B cell (primary cell): ENCODE measurements around the gene KLF1. TPM values are rescaled to one million over a fixed set of nuclear protein-coding genes. Genes with fewer than 3 reads are reported as not detected.
A peak's percentile ranks its signal among the peaks of the same experiment; 100 is the strongest.

ENCODE experiments used
- ATAC-seq: fragments of 200-7000 bp; cut with Tn5 transposase; one replicate; pipeline ENCODE4 v1.10.0; 2021; ENCODE audit warnings: low read depth, mild to moderate bottlenecking, moderate number of reproducible peaks, moderate library complexity
- CTCF ChIA-PET: fragments of 350-600 bp; sonication (Branson Sonifier 250); formaldehyde crosslinking; loops from one replicate; lab custom pipeline; 2021; ENCODE audit warnings: antibody characterized with exemption, inconsistent platforms; lab: Charles Lee
- POLR2A ChIA-PET: fragments of 350-600 bp; sonication (Branson Sonifier 250); formaldehyde crosslinking; loops from one replicate; lab custom pipeline; 2021; ENCODE audit warnings: antibody characterized with exemption; lab: Charles Lee
- DNase-seq: peaks from one replicate; pipeline ENCODE4 v3.0.0; 2013
- H2AFZ ChIP-seq: 2 replicates; pipeline ENCODE4 v1.6.1; 2012; ENCODE audit warnings: mild to moderate bottlenecking, low read depth, low read length; ENCODE audit not compliant: insufficient read depth, poor library complexity, severe bottlenecking
- H3K27ac ChIP-seq, 2 donors: 1 replicate in 1 of 2; 2 replicates in 1 of 2; pipeline ENCODE4 v1.5.1; 2012 to 2013; ENCODE audit warnings: low read length in 2 of 2, mild to moderate bottlenecking in 2 of 2, moderate library complexity in 1 of 2
- H3K27me3 ChIP-seq, 4 experiments: fragments of 200-600 bp in 1 of 4; sonication (generic) in 1 of 4; replicated peaks in 1 of 4; 1 replicate in 2 of 4; 2 replicates in 2 of 4; pipeline versions ENCODE4 v1.6.1 to v1.7.0; 2013 to 2016; ENCODE audit warnings: low read length in 3 of 4, mild to moderate bottlenecking in 2 of 4, mixed read lengths in 1 of 4, moderate library complexity in 1 of 4; ENCODE audit not compliant: insufficient read depth in 4 of 4, control insufficient read depth in 3 of 4; ENCODE audit errors: control extremely low read depth in 1 of 4
- H3K36me3 ChIP-seq, 2 experiments: replicated peaks in 1 of 2; 1 replicate in 1 of 2; 2 replicates in 1 of 2; pipeline versions ENCODE4 v1.6.1 to v1.7.1; 2013; ENCODE audit warnings: low read length in 1 of 2; ENCODE audit not compliant: insufficient read depth in 2 of 2, control insufficient read depth in 1 of 2; ENCODE audit errors: control extremely low read depth in 1 of 2, extremely low read depth in 1 of 2
- H3K4me1 ChIP-seq, 2 donors: fragments of 200-600 bp in 1 of 2; sonication (generic) in 1 of 2; 1 replicate in 1 of 2; 2 replicates in 1 of 2; pipeline versions ENCODE4 v1.5.1 to v1.6.1; 2013 to 2017; ENCODE audit warnings: low read length in 2 of 2; ENCODE audit not compliant: control insufficient read depth in 2 of 2, insufficient read depth in 2 of 2
- H3K4me2 ChIP-seq: replicated peaks from 2 replicates; pipeline ENCODE3; 2012; ENCODE audit warnings: mild to moderate bottlenecking, low read depth, low read length; ENCODE audit not compliant: poor library complexity, severe bottlenecking
- H3K4me3 ChIP-seq, 5 experiments: fragments of 200-600 bp in 1 of 5; sonication (generic) in 1 of 5; 1 replicate in 3 of 5; 2 replicates in 2 of 5; pipeline versions ENCODE4 v1.5.1 to v1.7.0; 2011 to 2016; ENCODE audit warnings: low read length in 4 of 5, mild to moderate bottlenecking in 4 of 5, low read depth in 2 of 5, control low read depth in 1 of 5, moderate library complexity in 1 of 5; ENCODE audit not compliant: insufficient read depth in 1 of 5; ENCODE audit errors: control extremely low read depth in 1 of 5, extremely low read depth in 1 of 5
- H3K79me2 ChIP-seq: fragments of 200-600 bp; sonication (generic); one replicate; pipeline ENCODE4 v1.6.0; 2016; ENCODE audit warnings: low read length; ENCODE audit not compliant: control insufficient read depth, insufficient read depth
- H3K9ac ChIP-seq: fragments of 200-600 bp; sonication (generic); 2 replicates; pipeline ENCODE4 v1.6.1; 2017; ENCODE audit warnings: mild to moderate bottlenecking, low read length, moderate library complexity
- H3K9me3 ChIP-seq, 3 donors: one replicate each; pipeline versions ENCODE4 v1.6.1 to v1.7.1; 2013; ENCODE audit warnings: low read length in 2 of 3; ENCODE audit not compliant: control insufficient read depth in 2 of 3, insufficient read depth in 1 of 3; ENCODE audit errors: control extremely low read depth in 1 of 3
- H4K20me1 ChIP-seq: 2 replicates; pipeline ENCODE4 v1.6.0; 2012; ENCODE audit warnings: mild to moderate bottlenecking, low read length; ENCODE audit not compliant: insufficient read depth, control insufficient read depth, poor library complexity, severe bottlenecking
- H3K27ac Mint-ChIP-seq: one replicate; pipeline ENCODE4 v1.8.0; 2021; ENCODE audit warnings: mixed read lengths
- H3K27me3 Mint-ChIP-seq: one replicate; pipeline ENCODE4 v1.8.0; 2021; ENCODE audit warnings: mixed read lengths
- H3K4me1 Mint-ChIP-seq: one replicate; pipeline ENCODE4 v1.8.0; 2021; ENCODE audit warnings: mixed read lengths
- H3K4me3 Mint-ChIP-seq: one replicate; pipeline ENCODE4 v1.8.0; 2021; ENCODE audit warnings: mixed read lengths
- H3K9me3 Mint-ChIP-seq: one replicate; pipeline ENCODE4 v1.8.0; 2022; ENCODE audit warnings: mixed read lengths; ENCODE audit not compliant: insufficient read depth
- EZH2 ChIP-seq: IDR thresholded peaks from 2 replicates; pipeline ENCODE4 v1.6.1; 2012; ENCODE audit warnings: borderline replicate concordance, low read depth, mild to moderate bottlenecking, moderate library complexity, low read length; ENCODE audit not compliant: insufficient read depth, poor library complexity, severe bottlenecking
- WGBS: methylation state at CpG from one replicate; pipeline ENCODE4 v1.1.5; 2013; ENCODE audit warnings: missing lambda C conversion rate; ENCODE audit not compliant: insufficient coverage; 5-methylcytosine and 5-hydroxymethylcytosine counted together
- intact Hi-C: fragments of 100-400 bp; cut with micrococcal nuclease; formaldehyde crosslinking; loops from one replicate; pipeline ENCODE4 v1.10.0; 2022
- polyA plus RNA-seq: library from polyadenylated mRNA; depleted of rRNA; stranded (reverse); fragments of >200 nt; gene quantifications from 2 replicates; pipeline ENCODE4 v1.2.3, GENCODE V29; 2012
- total RNA-seq, 2 donors: library from RNA; stranded (reverse); fragments of 120-200 nt in 1 of 2; gene quantifications; 1 replicate in 1 of 2; 2 replicates in 1 of 2; pipeline versions ENCODE4 v1.2.3 to v1.2.4, GENCODE V29; 2013 to 2022
- TF ChIP-seq, protein P1 (sequence below): fragments of 200-600 bp; IDR thresholded peaks from one replicate; pipeline ENCODE4 v1.8.0; 2022; ENCODE audit warnings: antibody characterized with exemption, mild to moderate bottlenecking

KLF1 gene
- total and polyA plus RNA-seq, 2 donors (not counting 1 experiment from before 2014, with no cell fraction given), result not detected

DNA sequence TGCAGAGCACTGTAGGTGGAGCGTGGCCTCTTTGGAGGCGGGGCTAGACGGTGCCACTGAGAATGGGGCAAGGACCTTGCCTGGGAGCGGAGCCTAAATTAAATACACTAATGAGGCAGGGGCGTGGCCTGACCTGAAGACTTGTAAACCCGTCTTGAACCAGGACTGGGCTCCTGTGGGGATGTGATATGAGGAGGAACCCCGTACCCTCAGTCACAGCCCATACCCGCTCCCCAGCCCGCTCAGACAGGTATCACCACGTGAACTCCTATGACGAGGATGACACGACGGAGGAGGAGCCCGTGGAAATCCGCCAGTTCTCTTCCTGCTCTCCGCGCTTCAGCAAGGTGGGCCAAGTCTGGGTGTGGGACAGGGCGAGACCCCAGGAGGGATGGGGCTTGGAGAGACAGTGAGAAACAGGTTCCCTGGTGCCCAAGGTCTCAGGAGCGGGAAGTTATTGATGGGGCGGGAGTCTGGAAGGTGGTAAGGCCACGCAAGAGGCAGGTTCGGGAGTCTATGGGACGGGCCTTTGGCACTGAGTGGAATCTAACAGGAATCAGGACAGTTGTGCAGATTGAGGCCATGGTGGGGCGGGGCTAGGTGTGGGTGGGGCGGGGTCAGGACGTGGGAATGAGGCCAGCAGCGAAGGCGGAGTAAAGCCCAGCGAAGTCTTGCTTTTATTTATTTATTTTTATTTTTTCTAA lies 20.4 kb downstream of the KLF1 start:
- DNase-seq (peak; percentile 25), ATAC-seq (no peak)
- no peaks in the 10 kb centered on the region for H3K9me3 ChIP-seq
- H3K27me3 ChIP-seq, result peaks cover 0 to 2% (median 0%) of the 10 kb centered on the region in 4 experiments
- H3K4me1 ChIP-seq, result peaks cover 0 to 11% of the 10 kb centered on the region in 2 donors
- no peaks in the 10 kb centered on the region for H3K36me3 ChIP-seq
- H3K79me2 ChIP-seq, result no peaks in the 10 kb centered on the region
- peak overlapping the region; percentile 84 for H2AFZ ChIP-seq
- Mint-ChIP-seq H3K27ac (no peak overlapping the region), H3K9me3 (no peaks in the 10 kb centered on the region), H3K4me3 (peak overlapping the region; percentile 91), H3K4me1 (peaks cover 8% of the 10 kb centered on the region), H3K27me3 (peaks cover 6% of the 10 kb centered on the region)
- 97% methylated on average over 18 of the region's 29 CpGs for whole genome bisulfite sequencing
- TF ChIP-seq, protein P1, sequence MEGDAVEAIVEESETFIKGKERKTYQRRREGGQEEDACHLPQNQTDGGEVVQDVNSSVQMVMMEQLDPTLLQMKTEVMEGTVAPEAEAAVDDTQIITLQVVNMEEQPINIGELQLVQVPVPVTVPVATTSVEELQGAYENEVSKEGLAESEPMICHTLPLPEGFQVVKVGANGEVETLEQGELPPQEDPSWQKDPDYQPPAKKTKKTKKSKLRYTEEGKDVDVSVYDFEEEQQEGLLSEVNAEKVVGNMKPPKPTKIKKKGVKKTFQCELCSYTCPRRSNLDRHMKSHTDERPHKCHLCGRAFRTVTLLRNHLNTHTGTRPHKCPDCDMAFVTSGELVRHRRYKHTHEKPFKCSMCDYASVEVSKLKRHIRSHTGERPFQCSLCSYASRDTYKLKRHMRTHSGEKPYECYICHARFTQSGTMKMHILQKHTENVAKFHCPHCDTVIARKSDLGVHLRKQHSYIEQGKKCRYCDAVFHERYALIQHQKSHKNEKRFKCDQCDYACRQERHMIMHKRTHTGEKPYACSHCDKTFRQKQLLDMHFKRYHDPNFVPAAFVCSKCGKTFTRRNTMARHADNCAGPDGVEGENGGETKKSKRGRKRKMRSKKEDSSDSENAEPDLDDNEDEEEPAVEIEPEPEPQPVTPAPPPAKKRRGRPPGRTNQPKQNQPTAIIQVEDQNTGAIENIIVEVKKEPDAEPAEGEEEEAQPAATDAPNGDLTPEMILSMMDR, result no peak
- no peak for TF ChIP-seq EZH2
- ChIA-PET POLR2A (no interaction called here), CTCF (no interaction called here)
- peak overlapping the region; percentile 88 for H3K4me2 ChIP-seq
- H4K20me1 ChIP-seq, result no peaks in the 10 kb centered on the region
- no peak overlapping the region for H3K27ac ChIP-seq
- H3K9ac ChIP-seq, result peak overlapping the region; percentile 67
- peak overlapping the region in 3 of 5 experiments; percentile 60 to 70 (median 65) for H3K4me3 ChIP-seq
- intact Hi-C loops, result loop anchor here (2.0 kb wide), 1 partner anchor 14 kb away; the partner anchor contains the start of gene DNASE2
